H1 (cell line): ENCODE results near the gene PLLP. TPM values are rescaled to one million over a fixed set of nuclear protein-coding genes. Genes with fewer than 3 reads are reported as not detected.

Experiments
- BACH1 ChIP-seq: IDR thresholded peaks from 2 replicates; pipeline ENCODE4 v1.6.1; 2012; ENCODE audit warnings: low read length, improper control_type of control experiment
- RFX5 ChIP-seq: IDR thresholded peaks from 2 replicates; pipeline ENCODE4 v1.6.1; 2011; ENCODE audit warnings: low read depth, low read length, improper control_type of control experiment, borderline replicate concordance
- RNF2 ChIP-seq: fragments of 200-900, 300-1000 bp; sonication (generic); IDR thresholded peaks from 2 replicates; pipeline ENCODE4 v1.7.1; 2016; ENCODE audit warnings: borderline replicate concordance, low read depth, mild to moderate bottlenecking, antibody characterized with exemption, low read length; ENCODE audit not compliant: poor library complexity, severe bottlenecking; ENCODE audit errors: missing control alignments
- SIX5 ChIP-seq: IDR thresholded peaks from 2 replicates; pipeline ENCODE4 v1.6.1; 2011; ENCODE audit warnings: mild to moderate bottlenecking, low read depth, low read length
- SP2 ChIP-seq: IDR thresholded peaks from 2 replicates; pipeline ENCODE4 v1.6.1; 2012; ENCODE audit warnings: mild to moderate bottlenecking, low read length, inconsistent platforms
- ZNF274 ChIP-seq: IDR thresholded peaks from 2 replicates; pipeline ENCODE4 v1.7.0; 2012; ENCODE audit warnings: low read length, borderline replicate concordance; ENCODE audit errors: extremely low read depth
- polyA plus RNA-seq, 7 experiments: library from polyadenylated mRNA; depleted of rRNA in 3 of 7; stranded (reverse) in 5 of 7; unstranded in 2 of 7; fragments of >200 nt in 5 of 7; fragments of 200-250 nt in 2 of 7; gene quantifications; 1 replicate in 5 of 7; 2 replicates in 1 of 7; 4 replicates in 1 of 7; pipeline versions ENCODE4 v1.2.1 to v1.2.3, GENCODE V29; 2011 to 2013; ENCODE audit warnings: missing spikeins in 2 of 7, mixed read lengths in 2 of 7
- total RNA-seq: library from RNA; stranded (reverse); fragmentation: NEBNext Ultra II Directional; extraction: Animal tissue kit (Norgen Biotek cat#: 25700); gene quantifications from 2 replicates; pipeline ENCODE4 v1.2.1, GENCODE V29; 2021
- TF ChIP-seq, protein P1 (sequence below): fragments of 300-600 bp; sonication (generic); IDR thresholded peaks from 2 replicates; pipeline ENCODE4 v1.7.1; 2012; ENCODE audit warnings: low read length, moderate library complexity, mild to moderate bottlenecking, inconsistent platforms; ENCODE audit not compliant: insufficient replicate concordance

The PLLP gene
- total and polyA plus RNA-seq, 2 of the 8 experiments (the other 6 are each of a cell fraction or from before 2014, with no cell fraction given), result 2.9 to 10.6 TPM

DNA sequence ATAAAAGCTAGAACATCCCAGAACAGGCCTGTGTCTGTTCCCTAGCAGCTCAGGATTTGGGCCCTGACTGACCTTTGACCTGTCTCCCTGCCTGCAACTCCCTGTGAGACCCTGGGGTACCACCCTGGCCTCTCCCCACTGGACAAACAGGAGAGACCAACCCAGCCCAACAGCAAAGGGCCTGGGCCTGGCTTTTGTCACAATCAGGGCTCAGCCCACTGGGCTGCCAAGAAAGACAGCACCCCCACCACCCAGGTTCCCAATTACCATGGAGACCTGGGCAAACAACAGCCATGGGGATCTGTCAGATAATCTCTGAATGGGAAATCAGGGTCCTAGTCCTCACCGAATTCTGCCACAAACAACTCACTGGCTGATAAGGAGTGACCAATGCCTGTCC lies 11.1 kb downstream of the PLLP start (continued):
- TF ChIP-seq, protein P1, sequence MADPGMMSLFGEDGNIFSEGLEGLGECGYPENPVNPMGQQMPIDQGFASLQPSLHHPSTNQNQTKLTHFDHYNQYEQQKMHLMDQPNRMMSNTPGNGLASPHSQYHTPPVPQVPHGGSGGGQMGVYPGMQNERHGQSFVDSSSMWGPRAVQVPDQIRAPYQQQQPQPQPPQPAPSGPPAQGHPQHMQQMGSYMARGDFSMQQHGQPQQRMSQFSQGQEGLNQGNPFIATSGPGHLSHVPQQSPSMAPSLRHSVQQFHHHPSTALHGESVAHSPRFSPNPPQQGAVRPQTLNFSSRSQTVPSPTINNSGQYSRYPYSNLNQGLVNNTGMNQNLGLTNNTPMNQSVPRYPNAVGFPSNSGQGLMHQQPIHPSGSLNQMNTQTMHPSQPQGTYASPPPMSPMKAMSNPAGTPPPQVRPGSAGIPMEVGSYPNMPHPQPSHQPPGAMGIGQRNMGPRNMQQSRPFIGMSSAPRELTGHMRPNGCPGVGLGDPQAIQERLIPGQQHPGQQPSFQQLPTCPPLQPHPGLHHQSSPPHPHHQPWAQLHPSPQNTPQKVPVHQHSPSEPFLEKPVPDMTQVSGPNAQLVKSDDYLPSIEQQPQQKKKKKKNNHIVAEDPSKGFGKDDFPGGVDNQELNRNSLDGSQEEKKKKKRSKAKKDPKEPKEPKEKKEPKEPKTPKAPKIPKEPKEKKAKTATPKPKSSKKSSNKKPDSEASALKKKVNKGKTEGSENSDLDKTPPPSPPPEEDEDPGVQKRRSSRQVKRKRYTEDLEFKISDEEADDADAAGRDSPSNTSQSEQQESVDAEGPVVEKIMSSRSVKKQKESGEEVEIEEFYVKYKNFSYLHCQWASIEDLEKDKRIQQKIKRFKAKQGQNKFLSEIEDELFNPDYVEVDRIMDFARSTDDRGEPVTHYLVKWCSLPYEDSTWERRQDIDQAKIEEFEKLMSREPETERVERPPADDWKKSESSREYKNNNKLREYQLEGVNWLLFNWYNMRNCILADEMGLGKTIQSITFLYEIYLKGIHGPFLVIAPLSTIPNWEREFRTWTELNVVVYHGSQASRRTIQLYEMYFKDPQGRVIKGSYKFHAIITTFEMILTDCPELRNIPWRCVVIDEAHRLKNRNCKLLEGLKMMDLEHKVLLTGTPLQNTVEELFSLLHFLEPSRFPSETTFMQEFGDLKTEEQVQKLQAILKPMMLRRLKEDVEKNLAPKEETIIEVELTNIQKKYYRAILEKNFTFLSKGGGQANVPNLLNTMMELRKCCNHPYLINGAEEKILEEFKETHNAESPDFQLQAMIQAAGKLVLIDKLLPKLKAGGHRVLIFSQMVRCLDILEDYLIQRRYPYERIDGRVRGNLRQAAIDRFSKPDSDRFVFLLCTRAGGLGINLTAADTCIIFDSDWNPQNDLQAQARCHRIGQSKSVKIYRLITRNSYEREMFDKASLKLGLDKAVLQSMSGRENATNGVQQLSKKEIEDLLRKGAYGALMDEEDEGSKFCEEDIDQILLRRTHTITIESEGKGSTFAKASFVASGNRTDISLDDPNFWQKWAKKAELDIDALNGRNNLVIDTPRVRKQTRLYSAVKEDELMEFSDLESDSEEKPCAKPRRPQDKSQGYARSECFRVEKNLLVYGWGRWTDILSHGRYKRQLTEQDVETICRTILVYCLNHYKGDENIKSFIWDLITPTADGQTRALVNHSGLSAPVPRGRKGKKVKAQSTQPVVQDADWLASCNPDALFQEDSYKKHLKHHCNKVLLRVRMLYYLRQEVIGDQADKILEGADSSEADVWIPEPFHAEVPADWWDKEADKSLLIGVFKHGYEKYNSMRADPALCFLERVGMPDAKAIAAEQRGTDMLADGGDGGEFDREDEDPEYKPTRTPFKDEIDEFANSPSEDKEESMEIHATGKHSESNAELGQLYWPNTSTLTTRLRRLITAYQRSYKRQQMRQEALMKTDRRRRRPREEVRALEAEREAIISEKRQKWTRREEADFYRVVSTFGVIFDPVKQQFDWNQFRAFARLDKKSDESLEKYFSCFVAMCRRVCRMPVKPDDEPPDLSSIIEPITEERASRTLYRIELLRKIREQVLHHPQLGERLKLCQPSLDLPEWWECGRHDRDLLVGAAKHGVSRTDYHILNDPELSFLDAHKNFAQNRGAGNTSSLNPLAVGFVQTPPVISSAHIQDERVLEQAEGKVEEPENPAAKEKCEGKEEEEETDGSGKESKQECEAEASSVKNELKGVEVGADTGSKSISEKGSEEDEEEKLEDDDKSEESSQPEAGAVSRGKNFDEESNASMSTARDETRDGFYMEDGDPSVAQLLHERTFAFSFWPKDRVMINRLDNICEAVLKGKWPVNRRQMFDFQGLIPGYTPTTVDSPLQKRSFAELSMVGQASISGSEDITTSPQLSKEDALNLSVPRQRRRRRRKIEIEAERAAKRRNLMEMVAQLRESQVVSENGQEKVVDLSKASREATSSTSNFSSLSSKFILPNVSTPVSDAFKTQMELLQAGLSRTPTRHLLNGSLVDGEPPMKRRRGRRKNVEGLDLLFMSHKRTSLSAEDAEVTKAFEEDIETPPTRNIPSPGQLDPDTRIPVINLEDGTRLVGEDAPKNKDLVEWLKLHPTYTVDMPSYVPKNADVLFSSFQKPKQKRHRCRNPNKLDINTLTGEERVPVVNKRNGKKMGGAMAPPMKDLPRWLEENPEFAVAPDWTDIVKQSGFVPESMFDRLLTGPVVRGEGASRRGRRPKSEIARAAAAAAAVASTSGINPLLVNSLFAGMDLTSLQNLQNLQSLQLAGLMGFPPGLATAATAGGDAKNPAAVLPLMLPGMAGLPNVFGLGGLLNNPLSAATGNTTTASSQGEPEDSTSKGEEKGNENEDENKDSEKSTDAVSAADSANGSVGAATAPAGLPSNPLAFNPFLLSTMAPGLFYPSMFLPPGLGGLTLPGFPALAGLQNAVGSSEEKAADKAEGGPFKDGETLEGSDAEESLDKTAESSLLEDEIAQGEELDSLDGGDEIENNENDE, result no peak
- TF ChIP-seq BACH1 (no peak), ZNF274 (no peak), SP2 (no peak), SIX5 (no peak), RNF2 (no peak), RFX5 (no peak)
